Right ventricle myocardium inferior (tissue), 1 donor: Measurements from ENCODE around the gene CPED1. TPM values are rescaled to one million over a fixed set of nuclear protein-coding genes. Genes with fewer than 3 reads are reported as not detected.

Experiments used
- ATAC-seq: fragments of 200-7000 bp; cut with Tn5 transposase; one replicate; pipeline ENCODE4 v1.9.1; 2020; ENCODE audit warnings: mild to moderate bottlenecking, moderate library complexity
- DNase-seq: peaks from one replicate; pipeline ENCODE4 v3.0.0; 2021; ENCODE audit errors: missing footprints
- intact Hi-C: fragments of 100-400 bp; cut with DNase I; formaldehyde crosslinking; loops from one replicate; pipeline ENCODE4 v1.11.0; 2022
- total RNA-seq: library from RNA; stranded (reverse); fragmentation: NEBNext Ultra II Directional; extraction: Animal tissue kit (Norgen Biotek cat#: 25700); gene quantifications from one replicate; pipeline ENCODE4 v1.2.1, GENCODE V29; 2021
- donor health status: DM: no; HTN: yes; CAD: no; lungs with severe emphysema.

The CPED1 gene
- total RNA-seq, 1 donor from 2014 or later = 27.5 TPM

DNA sequence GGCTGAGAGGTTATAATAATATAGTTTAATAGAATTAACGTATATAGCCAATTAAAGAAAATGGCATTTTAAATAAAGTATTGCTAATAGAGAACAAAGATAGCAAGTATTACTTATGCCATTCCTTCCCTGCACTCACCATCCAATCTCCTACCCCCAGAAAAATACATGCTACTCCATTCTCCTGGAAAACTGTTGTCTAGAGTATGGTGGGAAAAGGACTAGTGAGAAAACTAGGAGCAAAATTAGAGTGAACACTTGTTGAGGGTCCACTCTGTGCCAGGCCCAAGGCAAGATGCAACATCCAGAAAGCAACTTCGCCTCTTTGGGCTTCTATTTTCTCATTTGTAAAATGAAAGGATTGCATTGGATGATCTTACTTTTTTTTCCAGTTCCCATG, 149.1 kb downstream of the CPED1 start:
- no peak for ATAC-seq
- DNase-seq = no peak

DNA sequence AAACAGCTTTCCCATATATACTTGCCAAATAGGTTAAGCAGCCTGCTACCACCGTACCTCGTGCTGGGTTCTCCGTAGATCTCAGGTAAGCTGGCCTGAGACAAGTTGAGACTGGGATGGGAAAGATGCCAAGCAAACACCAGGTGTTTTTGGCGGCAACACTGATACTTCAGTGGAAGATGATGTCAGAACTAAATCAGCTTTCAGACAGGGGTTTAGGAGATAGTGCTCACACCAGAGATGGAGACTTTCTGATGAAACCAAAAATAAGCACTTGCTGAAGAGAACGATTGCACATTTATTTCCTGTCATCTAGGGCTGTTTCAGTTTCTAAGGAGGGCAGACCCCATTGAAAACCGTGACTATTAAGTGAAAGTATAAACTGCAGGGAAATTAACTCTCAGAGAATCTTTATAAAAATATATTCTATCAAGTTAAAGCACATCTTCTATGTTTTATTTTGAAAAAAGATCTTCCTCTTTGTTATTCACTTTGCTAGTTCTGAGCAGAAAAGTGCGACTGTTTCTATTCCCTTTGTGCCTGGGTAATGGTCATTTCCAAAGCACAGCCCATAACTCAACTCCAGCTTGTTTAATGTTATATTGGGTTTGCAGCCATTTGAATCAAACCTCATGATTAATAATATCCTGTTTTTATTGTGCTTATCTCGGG, 149.9 kb downstream of the CPED1 start:
- intact Hi-C loops = no loop called here
- ATAC-seq (no peak), DNase-seq (no peak)

More for the DNA sequence above, 149.1 kb downstream of the CPED1 start:
- intact Hi-C loops = no loop called here

DNA sequence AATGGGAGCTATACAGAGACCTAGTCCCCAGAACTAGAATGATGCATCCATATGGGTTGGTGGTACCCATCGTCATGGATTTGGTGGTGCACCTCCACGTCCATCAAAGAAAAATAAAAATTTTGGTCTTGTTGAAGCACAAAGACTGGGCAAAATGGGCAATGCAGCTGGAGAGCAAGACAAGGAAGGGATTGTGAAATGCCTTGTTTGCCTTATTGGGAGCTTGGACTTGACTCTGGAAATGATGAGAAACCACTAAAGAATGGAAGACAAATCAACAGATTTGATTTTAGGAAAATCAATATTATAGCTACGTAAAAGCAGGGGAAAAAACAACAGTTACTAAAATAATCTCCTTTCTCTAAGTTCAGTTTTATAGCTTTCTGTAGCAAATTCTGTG, 150.9 kb downstream of the CPED1 start:
- no peak for ATAC-seq
- DNase-seq = no peak
- intact Hi-C loops = no loop called here

DNA sequence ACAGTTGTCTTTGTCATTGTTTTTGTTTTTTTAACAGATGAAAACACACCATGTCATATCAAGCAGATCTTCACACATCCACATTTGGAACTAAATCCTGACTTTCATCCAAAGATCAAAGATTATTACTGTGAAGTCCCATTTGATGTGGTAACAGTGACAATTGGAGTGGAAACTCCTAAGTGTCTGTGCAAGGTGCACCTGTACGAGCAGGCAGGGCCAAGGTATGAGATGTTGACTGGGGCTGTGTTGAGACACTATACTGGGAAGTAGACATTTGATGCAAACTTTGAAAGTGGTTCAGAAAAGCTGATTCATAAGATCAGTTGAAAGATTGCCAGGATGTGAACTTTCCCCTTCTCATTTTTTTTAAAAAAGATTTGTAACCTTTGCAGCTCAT, 152.3 kb downstream of the CPED1 start:
- intact Hi-C loops = no loop called here
- DNase-seq (no peak), ATAC-seq (no peak)

DNA sequence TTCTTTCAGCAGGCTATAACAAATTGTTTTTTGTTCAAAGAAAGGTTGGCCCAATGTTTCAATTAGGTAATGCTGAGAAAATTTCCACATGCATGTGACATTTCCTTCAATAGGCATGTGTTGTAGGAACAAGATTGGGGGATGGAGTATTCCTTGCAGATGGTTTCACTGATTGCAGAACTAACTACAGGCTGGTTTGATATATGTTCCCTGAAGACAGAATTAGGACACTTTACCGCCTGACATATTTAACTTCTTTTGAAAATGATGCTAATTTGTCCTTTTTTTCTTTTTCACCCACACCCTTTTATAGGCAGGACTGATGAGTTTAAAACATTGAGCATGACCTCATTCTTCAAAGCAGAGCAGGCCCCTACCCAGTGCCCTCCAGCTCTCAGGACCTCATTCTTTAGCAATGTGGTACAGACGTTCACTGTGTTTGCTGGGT, 163.3 kb downstream of the CPED1 start:
- ATAC-seq (no peak), DNase-seq (no peak)
- intact Hi-C loops = no loop called here

DNA sequence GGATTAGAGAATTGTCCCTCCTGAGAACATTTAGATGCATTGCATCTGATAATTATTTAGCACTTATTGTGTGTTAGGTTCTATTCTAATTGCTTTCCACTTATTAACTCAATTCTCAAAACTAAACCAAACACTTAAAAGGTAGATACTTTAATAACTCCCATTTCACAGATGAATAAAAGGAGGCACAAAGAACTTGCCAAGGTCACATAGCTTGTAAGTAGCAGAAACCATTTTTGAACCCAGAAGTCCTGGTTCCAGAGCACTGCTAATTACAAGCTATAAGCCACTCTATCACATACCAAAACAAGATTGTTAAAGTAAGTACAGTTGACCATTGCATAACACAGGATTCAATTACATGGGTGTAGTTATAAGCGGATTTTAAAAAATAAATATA, 164.9 kb downstream of the CPED1 start:
- no peak for ATAC-seq
- intact Hi-C loops = no loop called here
- DNase-seq = no peak

DNA sequence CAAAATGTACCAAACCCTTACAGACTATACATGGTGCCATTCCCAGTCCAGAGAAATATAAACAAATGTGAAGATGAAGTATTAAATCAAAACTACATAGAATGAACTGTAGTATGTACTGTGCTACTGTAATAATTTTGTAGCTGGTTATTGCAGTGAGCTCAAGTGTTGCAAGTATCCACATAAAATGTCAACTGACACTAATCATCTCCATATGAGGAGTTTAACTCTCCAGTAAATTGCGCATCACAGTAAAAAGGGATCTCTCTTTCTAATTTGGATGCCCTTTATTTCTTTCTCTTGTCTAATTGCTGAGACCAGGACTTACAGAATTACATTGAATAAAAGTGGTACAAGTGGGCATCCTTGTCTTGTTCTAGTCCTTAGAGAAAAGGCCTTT, 165.5 kb downstream of the CPED1 start:
- intact Hi-C loops = no loop called here
- ATAC-seq = no peak
- no peak for DNase-seq

DNA sequence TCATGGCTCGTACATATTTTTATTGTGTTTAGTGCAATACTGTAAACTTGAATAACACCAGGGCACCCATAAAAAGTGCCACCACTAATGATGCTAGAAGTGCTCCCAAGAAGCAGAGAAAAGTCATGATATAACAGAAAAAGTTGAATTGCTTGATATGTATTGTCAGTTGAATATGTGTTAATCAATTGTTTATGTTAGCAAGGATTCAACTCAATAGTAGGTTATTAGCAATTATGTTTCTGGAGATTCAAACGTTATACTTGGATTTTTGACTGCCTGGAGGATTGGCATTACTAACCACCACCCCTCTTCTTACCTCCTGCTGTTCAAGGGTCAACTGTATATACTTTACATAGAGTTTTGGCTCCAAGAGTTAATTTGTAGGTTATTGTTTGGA, 168.3 kb downstream of the CPED1 start:
- no peak for DNase-seq
- intact Hi-C loops = no loop called here
- no peak for ATAC-seq

DNA sequence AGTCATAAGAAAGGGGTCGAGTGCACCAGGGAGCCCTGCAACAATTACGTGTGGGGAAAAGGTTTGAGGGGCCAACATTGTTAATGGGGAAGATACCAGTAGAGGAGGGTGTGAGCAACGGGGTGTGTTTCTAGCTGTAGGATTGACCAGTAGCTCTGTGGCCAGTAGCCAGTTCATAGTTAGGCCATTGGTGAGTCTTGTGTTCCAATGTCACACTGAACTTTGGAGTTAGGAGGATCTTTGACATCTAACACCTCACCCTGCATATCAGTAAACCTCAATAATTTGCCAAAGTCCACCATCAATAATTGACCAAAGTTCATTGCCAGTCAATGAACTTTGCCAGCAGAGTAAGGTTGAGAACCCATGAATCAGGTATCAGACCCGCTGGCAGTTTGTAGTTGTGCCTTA, 168.8 kb downstream of the CPED1 start:
- DNase-seq (no peak), ATAC-seq (no peak)
- intact Hi-C loops = no loop called here

DNA sequence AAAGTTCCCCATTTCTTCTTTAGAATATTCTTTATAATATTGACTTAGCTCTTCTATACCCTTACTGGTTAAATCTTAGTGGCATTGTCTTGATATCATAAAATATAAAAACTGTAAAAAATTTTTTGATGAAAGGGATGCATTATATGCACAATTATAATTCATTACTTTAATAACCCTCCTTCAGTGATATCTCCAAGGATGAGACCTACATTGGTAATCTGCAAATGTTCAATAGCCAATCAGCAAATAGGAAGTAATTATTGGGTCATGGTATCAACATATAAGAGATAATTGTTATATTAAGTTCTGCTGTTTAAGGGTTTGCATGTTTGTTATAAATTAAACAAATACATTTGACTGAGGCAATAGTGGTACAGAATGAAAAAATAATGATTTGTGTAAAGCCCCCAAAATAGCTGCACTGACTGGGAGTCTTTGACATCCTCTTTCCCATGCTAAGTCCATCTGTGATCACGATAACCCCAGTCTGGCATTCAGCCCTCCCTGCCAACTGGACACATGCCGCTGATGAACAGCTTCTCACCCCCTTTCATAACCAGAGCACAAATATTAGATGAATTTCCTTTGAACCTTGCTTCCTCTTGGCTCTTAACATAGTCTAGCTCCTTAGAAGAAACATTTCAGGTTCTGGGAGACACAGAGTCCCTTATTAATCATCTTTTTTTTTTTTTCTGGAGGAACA, 169.5 kb downstream of the CPED1 start:
- DNase-seq (no peak), ATAC-seq (no peak)
- intact Hi-C loops = no loop called here

DNA sequence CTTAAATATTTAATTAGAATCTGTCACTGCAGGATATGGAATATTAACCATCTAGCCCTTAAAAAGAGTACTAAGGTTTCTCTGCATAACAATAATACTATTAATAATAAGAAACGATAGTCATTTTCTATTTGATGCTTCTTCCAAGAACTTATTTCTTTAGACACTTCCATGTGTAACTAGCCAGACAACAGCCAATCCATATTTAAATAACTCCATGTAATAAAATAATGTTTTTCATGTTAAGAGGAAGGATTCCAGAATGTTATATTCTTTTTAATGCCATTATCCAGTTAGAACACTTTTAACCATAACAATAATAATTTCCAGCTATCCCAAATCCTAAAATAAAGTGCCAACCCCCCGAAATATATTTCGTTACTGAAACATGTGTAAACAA, 170.2 kb downstream of the CPED1 start:
- intact Hi-C loops = no loop called here
- no peak for ATAC-seq
- DNase-seq = no peak

DNA sequence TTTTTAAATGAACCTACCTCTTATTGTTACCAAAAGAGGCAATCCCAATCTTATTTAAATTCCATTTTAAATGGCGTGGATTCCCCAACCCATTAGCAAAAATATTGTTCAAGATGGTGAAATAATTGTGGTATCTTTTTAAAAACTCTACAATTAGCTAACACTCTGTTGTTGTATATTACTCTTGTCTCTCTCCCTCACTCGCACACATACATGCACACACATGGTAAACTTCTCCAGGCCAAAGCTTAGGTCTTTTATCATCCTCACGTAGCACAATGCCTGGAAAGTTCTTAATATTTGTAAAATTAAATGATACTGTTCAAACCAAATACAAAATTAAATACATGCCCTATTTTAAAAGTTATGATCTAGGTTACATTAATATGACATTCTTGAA, 171.0 kb downstream of the CPED1 start:
- DNase-seq = no peak
- intact Hi-C loops = no loop called here

DNA sequence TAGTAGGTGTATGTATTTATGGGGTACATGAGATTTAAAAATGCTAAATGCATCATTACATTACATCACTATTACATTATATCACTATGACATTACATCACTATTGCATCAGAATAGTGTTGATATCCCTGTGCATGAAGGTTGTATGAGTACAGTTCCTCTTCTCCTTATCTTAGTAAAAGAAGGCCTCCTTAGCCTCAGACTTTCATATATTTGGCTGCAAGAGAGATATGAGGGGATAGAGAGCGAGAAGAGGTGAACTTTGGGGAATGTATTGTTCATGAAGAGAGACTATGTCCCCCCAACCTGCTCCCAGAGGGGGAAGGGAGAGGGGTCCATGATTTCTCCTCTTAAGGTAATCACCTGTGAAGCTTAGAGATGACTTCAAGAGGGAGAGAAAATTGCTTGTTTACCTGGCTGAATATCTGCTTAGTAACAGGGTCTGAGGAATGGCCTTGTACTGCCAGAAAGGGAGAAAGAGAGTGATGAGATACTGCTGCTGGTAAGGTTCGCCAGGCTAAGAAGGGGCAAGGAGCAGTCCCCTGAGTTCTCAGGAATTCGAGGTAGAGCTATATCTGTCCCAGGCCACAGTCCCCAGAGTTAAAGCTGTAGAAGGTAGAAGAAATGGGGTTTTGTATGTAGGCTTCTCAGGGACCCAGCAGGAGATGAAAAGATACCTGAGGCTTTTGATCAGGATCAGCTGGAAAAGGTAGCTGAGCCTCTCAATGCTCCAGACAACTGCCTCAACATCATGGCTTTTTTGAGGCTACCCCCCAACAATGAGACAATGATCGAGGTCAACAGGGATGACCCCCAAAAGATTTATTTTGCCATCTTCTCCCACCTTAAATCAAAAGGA, 171.9 kb downstream of the CPED1 start:
- ATAC-seq = no peak

More for the DNA sequence above, 171.0 kb downstream of the CPED1 start:
- ATAC-seq = no peak

DNA sequence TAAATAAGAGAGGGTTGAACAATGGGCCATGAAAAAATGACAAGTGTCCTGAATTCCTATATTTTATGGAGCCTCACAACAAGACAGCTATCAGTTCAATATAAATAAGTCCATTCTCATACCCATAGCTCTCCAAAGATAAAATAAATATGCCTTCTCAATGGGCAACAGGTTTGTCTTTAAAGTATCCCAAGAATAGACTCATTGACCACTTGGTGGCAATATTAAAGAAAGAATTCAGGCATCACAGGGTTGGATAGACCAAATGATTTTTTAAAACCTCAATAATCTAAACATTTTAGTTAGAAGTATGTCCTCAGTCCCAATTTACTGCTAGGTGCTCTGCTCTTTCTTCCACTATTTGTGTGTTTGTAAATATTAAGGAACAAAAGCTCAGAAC, 175.2 kb downstream of the CPED1 start:
- intact Hi-C loops = no loop called here
- DNase-seq (no peak), ATAC-seq (no peak)

More for the DNA sequence above, 171.9 kb downstream of the CPED1 start:
- DNase-seq = no peak
- intact Hi-C loops = no loop called here

DNA sequence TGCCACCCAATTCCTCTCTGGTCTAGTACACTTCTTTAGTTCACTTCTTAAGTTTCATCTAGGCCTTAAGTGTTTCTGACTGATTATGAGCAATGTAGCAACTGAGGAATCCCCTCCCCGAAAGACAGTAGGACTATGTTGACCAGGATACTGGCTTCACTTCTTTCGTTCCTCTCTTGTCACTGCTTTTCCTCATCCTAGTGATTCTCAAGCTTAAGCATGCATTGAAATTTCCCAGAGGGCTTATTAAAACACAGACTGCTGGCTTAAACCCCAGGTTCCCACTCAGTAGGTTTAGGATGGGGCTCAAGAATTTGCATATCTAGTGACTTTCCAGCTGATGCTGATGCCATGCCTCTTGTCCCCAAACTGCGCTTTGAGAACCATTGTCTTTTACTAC, 175.7 kb downstream of the CPED1 start:
- intact Hi-C loops = no loop called here
- no peak for ATAC-seq
- DNase-seq = no peak

DNA sequence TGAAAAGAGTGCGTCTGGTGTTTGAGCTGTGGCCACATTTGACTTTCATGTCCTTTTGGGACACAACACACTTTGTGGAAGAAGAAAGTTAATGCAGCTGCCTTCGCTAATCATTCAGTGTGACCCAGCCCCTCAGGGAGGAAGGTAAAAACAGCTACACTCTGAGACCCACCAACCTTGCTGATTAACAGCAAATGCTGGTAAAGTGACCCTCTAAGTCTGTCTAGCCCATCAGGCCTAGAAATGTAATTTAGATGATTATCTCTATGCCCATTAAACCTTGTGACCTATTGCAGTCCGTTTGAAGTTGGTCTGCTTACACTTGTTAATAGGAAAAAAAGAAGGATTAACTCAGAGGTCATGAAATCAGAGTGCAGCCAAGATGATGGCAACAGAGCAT, 178.4 kb downstream of the CPED1 start:
- intact Hi-C loops = no loop called here
- ATAC-seq = no peak
- no peak for DNase-seq

DNA sequence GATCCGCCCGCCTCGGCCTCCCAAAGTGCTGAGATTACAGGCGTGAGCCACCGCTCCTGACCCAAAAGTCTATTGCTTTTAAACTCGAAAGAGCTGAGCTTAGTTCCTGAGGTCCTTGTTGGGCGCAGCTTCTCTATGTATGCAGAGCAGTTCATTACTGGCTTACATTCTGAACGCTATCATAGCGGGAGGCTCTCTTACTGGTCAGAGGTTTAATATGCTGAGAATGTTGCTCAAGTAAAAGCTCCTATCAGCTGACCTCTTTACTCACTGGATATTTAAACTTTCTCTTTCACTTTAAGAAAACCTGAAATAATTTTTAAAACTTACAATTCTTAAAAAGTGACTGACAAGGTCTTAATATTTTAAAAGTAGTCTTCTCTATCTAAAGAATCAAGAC, 179.5 kb downstream of the CPED1 start:
- intact Hi-C loops = no loop called here
- DNase-seq = no peak
- no peak for ATAC-seq

DNA sequence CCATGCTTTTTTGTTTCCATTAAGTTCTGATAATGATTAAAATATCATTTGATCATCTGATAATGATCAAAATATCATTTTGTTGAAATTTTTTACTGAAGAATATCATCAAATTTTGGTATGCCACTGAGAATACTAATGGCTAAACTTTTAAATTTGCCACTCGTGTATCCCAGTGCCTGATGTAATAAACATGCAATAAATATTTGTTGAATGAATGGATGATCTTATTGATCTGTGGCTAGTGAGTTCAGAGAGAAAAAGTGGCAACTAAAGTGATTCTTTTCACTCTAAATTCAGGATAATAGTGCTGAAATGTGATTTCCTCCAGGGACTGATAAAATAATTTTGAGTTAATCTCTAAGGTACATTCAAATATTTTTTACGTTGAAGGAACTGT, 181.0 kb downstream of the CPED1 start:
- intact Hi-C loops = no loop called here
- DNase-seq (no peak), ATAC-seq (no peak)

DNA sequence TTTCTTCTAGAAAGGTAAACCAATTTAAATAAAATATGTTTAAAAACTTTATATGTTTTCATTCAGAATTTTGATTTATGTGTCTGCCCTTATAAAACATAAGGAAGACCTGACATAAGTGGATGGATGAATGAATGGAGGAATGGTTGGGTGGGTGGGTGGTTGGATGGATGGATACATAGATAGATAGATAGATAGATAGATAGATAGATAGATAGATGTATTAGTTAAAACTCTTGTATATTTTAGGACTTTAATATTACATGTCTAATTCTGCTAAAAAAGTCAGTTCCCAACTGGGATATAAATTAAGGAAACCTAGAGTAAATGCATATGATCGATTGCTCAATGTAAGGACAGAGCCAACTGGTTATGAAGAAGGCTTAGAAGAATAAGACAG, 184.0 kb downstream of the CPED1 start:
- DNase-seq (no peak), ATAC-seq (no peak)
- intact Hi-C loops = no loop called here

DNA sequence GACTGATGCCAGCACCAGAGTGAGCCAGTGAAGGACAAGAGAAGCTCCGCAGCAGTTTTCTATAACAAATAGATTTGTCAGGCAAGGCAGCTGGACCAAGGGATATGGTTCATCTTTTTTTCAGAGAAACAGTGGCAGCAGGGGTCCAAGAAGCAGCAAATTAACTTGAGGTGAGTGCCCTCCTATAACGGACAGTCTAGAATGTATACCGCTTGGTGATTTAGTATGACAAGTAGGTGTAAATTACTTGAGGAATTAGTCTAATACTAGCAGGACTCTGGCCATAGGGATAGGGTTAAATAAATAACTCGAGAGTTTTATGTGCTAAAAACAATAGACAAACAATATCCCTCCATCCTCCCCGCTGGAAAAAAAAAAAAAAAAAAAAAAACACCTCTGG, 187.3 kb downstream of the CPED1 start:
- ATAC-seq = no peak
- intact Hi-C loops = no loop called here

More for the DNA sequence above, 187.3 kb downstream of the CPED1 start:
- DNase-seq = no peak
